Inferior parietal cortex (tissue), 1 donor: Measurements from ENCODE around the gene SPIRE2.
"Not testable (repeated sequence)": the region's sequence is repeated elsewhere in the genome, so short reads cannot be mapped to it uniquely, and the experiment has no call there.

ENCODE experiments used
- DNase-seq: peaks from one replicate; pipeline ENCODE4 v3.0.0-alpha.2; 2016; ENCODE audit errors: extremely low spot score

Gene SPIRE2

GRCh38 chr16:89834813-89835363 lies 6.6 kb downstream of the SPIRE2 start:
- not testable (repeated sequence) for DNase-seq

DNA sequence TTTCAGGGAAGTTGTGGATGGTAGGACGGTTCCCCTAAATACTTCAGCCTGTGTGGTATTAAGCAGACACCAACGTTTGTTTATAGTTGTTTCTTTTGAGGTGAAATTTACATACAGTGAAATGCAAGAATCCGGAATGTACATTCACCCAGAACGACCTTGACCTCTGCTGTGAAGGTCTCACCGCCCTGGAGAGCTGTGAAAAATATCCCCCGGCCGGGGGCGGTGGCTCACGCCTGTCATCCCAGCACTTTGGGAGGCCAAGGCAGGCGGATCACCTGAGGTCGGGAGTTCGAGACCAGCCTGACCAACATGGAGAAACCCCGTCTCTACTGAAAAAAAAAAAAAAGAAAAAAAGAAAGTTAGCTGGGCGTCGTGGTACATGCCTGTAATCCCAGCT lies 8.2 kb downstream of the SPIRE2 start:
- not testable (repeated sequence) for DNase-seq

GRCh38 chr16:89837014-89837546 lies 8.8 kb downstream of the SPIRE2 start:
- DNase-seq, result no peak

- DNase-seq, result no peak
Observed at GRCh38 chr16:89841275-89841674, 13.0 kb downstream of the SPIRE2 start.

GRCh38 chr16:89842471-89843408 lies 14.5 kb downstream of the SPIRE2 start:
- DNase-seq, result no peak

- DNase-seq, result no peak
Observed at GRCh38 chr16:89843409-89844350, 15.4 kb downstream of the SPIRE2 start.

DNA sequence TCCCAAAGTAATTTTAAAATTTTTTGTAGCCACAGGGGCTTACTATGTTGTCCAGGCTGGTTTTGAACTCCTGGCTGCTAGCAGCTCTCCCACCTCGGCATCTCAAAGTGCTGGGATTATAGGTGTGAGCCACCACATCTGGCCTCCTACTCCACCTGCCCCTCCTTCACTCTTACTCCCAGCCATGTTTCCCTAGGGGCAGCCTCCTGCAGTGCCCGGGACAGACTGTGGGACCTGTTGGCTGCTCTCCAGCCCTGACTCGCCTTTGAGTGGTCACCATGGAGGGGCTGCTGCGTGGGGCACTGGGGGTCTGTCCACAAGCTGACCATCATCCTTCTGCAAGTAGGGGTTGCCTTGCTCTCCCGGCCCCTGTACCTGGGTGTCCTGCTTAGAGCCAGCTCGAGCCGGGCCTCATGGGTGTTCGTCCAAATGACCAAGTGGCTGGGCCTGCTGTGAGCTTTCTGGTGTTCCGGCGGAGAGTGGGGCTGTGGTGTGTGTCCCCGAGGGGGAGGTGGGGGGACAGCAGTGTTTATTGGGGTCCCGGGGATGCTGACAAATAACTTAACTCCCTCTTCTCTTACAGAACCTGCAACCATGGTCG lies 16.6 kb downstream of the SPIRE2 start:
- DNase-seq, result no peak

DNA sequence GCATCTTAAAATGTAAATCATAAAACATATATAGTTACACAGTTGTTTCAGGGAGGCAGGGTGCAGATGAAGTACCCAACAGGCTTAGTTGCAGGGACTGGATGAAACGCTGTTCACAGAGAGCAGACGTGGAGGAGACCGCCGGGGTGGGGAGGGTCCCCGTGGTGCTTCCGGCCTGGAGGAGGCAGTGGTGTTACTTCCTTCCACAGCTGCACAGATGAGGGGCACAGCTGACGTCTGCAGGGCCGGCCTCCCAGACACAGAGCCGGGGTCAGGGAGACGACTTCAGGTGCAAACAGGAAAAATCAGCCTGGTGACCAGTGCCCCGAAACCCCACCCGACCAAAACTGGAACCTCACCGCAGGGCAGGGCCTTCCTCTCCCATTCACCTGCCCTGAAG lies 17.1 kb downstream of the SPIRE2 start:
- DNase-seq, result no peak

DNA sequence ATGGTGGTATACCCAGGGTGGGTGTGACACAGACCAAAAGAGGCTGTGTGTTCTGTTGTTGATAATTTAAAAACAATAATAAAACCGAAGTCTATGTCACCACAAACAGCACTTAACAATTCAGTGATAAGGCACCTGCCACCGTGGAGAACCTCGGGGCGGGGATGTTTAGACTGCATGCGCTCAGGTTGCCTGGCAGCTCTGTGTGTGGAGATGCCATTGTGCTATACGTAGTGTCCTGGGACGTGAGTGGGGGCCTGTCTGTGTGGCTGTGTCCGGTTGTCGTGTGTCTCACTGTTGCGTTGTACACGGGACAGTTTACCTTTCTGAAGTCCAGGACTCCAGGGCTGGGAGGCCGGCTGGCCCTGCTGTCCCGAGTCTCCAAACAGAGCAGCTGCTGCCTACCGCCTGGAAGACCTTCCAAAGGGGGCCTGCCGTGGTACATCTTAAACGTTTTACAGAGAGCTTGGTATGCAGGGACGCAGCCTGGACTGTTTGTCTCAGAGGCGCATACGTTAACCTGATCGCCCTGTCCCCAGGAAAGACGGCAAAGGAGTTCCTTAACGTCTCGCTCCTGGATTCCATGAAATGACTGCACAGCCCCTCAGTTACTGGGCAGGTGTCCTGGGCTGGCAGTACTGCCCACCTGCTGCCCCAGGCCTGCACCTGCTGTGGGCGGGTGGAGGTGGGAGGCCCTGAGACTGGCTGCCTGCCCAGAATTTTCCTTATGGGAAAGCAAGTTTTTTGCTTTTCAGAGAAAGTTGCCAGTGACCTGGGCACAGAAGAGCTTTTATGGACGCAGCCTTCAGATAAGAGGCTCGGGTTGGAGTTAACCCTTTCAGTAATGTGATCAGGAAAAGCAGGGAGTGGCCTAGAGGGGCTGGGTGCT lies 19.0 kb downstream of the SPIRE2 start:
- no peak for DNase-seq

- no peak for DNase-seq
Observed at GRCh38 chr16:89847940-89848297, 19.6 kb downstream of the SPIRE2 start.

- no peak for DNase-seq
Observed at GRCh38 chr16:89848974-89849373, 20.7 kb downstream of the SPIRE2 start.

- no peak for DNase-seq
Observed at GRCh38 chr16:89853306-89853993, 25.2 kb downstream of the SPIRE2 start.

DNA sequence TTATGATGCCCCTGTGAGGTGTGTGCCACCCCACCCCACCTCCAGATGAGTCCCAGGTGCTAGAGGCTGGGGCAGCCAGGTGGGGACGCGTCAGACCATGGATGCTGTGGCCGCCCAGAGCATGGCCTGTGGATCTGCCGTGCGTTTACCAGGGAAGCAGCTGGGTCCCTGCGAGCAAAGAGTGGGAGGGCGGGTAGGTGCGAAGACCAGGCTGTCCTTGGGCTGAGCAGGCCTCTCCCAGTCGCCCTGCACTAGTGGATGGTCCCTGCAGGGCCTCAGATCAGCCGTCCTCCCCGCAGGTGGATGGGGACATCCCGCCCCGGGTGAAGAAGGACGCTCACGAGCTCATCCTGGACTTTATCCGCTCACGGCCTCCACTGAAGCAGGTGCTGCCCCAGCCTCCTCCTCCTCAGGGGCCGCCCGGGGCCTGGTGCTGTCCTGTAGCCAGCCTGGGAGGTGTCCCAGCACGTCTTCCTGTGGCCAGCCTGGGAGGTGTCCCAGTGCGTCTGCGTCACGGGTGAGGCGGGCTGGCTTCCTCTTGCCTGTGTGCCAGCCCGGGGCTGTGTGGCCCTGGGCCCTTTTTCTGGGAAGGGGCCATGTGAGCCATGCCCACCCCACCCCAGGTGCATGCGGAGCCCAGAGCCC lies 27.1 kb downstream of the SPIRE2 start:
- DNase-seq, result no peak

DNA sequence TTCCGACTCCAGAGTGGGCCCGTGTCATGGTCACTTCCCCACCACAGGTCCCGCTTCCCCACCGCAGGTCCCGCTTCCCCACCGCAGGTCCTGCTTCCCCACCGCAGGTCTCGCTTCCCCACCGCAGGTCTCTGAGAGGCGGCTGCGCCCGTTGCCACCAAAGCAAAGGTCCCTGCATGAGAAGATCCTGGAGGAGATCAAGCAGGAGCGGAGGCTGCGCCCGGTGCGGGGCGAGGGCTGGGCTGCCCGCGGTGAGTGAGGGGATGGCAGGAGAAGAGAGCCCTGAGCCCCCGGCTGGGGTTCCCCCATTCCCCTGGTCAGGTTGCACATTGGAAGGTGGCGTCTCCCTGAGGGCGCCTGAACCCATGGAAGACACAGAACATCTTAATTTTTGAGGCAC lies 27.7 kb downstream of the SPIRE2 start:
- no peak for DNase-seq

GRCh38 chr16:89858973-89859614 lies 30.8 kb downstream of the SPIRE2 start:
- no peak for DNase-seq

GRCh38 chr16:89859615-89860007 lies 31.3 kb downstream of the SPIRE2 start:
- DNase-seq, result no peak

GRCh38 chr16:89860747-89861304 lies 32.6 kb downstream of the SPIRE2 start:
- DNase-seq, result peak; percentile 38

GRCh38 chr16:89861648-89862047 lies 33.4 kb downstream of the SPIRE2 start:
- DNase-seq, result no peak

DNA sequence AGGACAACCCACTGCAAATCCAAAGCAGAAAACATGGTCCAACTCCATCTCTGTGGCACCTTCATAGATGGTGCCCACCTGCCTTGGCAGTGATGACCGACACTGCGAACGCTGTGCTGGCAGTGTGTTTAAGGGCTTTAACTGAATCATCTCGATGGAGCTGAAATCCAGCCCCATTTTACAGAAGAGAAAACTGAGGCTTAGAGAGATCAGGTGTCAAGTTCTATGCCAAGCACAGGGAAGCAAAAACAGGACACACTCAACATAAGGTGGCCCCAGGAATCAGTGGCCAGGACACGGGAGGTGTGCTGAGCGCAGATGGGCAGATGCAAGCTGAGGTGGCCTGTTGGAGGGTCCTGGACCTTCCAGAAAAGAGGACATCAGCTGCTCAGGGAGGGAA lies 34.5 kb downstream of the SPIRE2 start:
- no peak for DNase-seq
